ENCODE measurements around the gene COX6A2. TPM values are rescaled to one million over a fixed set of nuclear protein-coding genes. Genes with fewer than 3 reads are reported as not detected.
"Not testable (repeated sequence)": the region's sequence is repeated elsewhere in the genome, so short reads cannot be mapped to it uniquely, and the experiment has no call there.

The COX6A2 gene
- total RNA-seq, 1 donor from 2014 or later = not detected

DNA sequence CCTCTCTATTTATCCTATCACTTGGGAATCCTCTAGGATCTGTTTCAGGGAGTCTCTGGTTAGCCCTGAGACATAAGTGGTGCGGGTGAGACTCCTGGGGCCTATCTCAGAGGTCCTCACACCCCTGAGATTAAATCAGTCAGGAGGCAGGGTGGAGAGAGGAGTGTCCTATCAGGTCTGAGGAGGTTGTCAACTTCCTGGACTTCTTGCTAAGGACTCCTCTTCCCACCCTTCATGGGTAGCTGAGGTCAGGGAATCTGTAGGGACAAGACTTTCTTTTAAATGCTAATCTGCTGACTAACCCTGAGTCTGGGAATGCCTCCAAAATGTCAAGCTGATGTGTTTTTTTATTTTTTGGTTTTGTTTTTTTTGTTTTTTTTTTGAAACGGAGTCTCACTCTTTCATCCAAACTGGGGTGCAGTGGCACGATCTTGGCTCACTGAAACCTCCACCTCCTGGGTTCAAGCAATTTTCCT, 24.5 kb upstream of the COX6A2 start:
- no peak overlapping the region for H3K4me3 ChIP-seq
- intact Hi-C loops (cut with DNase I) = no loop called here
- peaks cover 7% of the 10 kb centered on the region for H3K36me3 ChIP-seq
- peak; percentile 5 to 28 for ATAC-seq
- H3K27me3 ChIP-seq (ENCODE audit: low read depth) = no peaks in the 10 kb centered on the region
- no peak overlapping the region for H3K27ac ChIP-seq
- H3K4me1 ChIP-seq = peaks cover 55% of the 10 kb centered on the region
- no peaks in the 10 kb centered on the region for H3K9me3 ChIP-seq
- DNase-seq = no peak
- TF ChIP-seq, protein P1, sequence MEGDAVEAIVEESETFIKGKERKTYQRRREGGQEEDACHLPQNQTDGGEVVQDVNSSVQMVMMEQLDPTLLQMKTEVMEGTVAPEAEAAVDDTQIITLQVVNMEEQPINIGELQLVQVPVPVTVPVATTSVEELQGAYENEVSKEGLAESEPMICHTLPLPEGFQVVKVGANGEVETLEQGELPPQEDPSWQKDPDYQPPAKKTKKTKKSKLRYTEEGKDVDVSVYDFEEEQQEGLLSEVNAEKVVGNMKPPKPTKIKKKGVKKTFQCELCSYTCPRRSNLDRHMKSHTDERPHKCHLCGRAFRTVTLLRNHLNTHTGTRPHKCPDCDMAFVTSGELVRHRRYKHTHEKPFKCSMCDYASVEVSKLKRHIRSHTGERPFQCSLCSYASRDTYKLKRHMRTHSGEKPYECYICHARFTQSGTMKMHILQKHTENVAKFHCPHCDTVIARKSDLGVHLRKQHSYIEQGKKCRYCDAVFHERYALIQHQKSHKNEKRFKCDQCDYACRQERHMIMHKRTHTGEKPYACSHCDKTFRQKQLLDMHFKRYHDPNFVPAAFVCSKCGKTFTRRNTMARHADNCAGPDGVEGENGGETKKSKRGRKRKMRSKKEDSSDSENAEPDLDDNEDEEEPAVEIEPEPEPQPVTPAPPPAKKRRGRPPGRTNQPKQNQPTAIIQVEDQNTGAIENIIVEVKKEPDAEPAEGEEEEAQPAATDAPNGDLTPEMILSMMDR (IDR thresholded peaks at IDR 0.05) = no peak

DNA sequence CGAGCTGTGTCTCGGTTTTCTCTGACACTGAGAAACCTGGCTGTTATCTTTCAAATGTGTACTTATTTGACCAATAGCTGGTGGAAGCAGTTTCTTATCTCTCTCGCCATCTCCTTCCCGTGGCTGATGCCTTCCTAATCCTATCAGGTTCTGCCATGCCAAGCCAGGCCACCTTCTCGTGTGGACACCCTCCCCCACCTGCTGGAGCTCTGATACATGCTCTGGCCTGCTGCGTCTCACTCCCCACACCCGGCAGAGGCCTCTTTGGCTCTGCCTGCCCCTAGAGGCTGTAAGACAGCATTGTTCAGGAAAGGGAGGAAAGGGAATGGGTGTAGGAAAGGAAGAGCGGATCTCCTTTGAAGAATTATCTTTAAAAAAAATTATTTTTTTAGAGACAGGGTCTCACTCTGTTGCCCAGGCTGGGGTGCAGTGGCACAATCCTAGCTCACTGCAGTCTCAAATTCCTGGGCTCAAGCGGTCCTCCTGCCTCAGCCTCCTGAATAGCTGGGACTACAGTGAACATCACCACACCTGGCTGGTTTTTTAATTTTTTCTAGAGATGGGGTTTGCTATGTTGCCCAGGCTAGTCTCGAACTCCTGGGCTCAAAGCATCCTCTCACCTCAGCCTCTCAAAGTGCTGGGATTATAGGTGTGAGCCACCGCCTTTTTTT, 23.7 kb upstream of the COX6A2 start:
- Histone ChIP-seq H3K4me1 (peaks cover 47% of the 10 kb centered on the region), H3K36me3 (peaks cover 7% of the 10 kb centered on the region), H3K4me3 (no peak overlapping the region), H3K27ac (no peak overlapping the region), H3K9me3 (no peaks in the 10 kb centered on the region), H3K27me3 (ENCODE audit: low read depth) (no peaks in the 10 kb centered on the region)
- ATAC-seq (peak; percentile 74 to 77), DNase-seq (no peak)
- TF ChIP-seq, protein P1 (IDR thresholded peaks at IDR 0.05) = peak; percentile 42
- intact Hi-C loops (cut with DNase I) = no loop called here

DNA sequence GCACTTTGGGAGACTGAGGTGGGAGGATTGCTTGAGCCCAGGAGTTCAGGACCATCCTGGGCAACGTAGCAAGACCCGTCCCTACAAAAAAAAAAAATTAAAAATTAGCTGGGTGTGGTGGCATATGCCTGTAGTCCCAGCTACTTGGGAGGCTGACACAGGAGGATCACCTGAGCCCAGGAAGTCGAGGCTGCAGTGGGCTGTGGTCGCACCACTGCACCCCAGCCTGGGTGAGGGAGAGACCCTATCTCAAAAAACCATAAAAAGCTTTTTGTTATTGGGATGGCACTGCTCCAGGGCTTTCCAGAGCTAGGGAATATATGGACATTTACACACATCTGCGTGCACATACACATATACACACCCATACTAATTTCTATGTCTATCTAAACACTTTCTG, 23.0 kb upstream of the COX6A2 start:
- TF ChIP-seq, protein P1 (IDR thresholded peaks at IDR 0.05) = no peak
- H3K4me3 ChIP-seq = no peak overlapping the region
- ATAC-seq (no peak), DNase-seq (no peak)
- no peaks in the 10 kb centered on the region for H3K27me3 ChIP-seq (ENCODE audit: low read depth)
- H3K4me1 ChIP-seq = peaks cover 41% of the 10 kb centered on the region
- intact Hi-C loops (cut with DNase I) = no loop called here
- peaks cover 7% of the 10 kb centered on the region for H3K36me3 ChIP-seq
- no peaks in the 10 kb centered on the region for H3K9me3 ChIP-seq
- H3K27ac ChIP-seq = no peak overlapping the region

DNA sequence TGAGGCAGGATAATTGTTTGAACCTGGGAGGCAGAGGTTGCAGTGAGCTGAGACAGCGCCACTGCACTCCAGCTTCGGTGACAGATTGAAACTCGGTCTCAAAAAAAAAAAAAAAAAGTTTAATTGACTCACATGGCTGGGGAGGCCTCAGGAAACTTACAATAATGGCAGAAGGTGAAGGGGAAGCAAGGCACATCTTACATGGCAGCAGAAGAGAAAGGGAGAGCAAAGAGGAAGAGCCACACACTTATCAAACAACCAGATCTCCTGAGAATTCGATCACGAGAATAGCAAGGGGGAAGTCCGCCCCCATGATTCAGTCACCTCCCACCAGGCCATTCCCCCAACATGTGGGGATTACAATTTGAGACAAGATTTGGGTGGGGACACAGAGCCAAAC, 17.8 kb upstream of the COX6A2 start:
- H3K36me3 ChIP-seq; DNase-seq; H3K4me3 ChIP-seq; intact Hi-C loops (cut with DNase I); H3K9me3 ChIP-seq; ATAC-seq; H3K4me1 ChIP-seq; H3K27ac ChIP-seq; H3K27me3 ChIP-seq (ENCODE audit: low read depth): not testable (repeated sequence)

DNA sequence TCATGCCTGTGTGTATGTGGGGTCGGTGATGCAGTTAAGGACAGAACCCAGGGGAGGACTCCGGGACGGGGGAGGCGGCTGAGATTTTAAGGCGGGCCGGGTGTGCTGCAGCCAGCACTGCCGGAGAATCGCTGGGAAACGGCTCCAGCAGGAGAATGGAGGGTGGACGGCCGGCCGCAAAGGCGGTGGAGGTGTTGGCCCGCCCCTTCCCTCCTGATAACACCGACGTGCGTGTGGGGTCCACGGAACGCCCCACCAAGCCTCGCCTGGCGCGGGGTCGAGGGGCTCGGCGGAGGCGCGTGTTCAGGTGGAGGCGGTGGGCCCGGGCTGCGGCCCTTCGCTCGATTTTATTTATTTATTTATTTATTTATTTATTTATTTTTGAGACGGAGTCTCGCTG, 13.8 kb upstream of the COX6A2 start:
- Histone ChIP-seq H3K27me3 (ENCODE audit: low read depth) (no peaks in the 10 kb centered on the region), H3K4me1 (peaks cover 9% of the 10 kb centered on the region), H3K36me3 (no peaks in the 10 kb centered on the region), H3K4me3 (peak overlapping the region; percentile 78), H3K9me3 (no peaks in the 10 kb centered on the region), H3K27ac (peak overlapping the region; percentile 83)
- no peak for ATAC-seq
- intact Hi-C loops (cut with DNase I) = no loop called here
- DNase-seq = no peak
- TF ChIP-seq, protein P1 (IDR thresholded peaks at IDR 0.05) = no peak

DNA sequence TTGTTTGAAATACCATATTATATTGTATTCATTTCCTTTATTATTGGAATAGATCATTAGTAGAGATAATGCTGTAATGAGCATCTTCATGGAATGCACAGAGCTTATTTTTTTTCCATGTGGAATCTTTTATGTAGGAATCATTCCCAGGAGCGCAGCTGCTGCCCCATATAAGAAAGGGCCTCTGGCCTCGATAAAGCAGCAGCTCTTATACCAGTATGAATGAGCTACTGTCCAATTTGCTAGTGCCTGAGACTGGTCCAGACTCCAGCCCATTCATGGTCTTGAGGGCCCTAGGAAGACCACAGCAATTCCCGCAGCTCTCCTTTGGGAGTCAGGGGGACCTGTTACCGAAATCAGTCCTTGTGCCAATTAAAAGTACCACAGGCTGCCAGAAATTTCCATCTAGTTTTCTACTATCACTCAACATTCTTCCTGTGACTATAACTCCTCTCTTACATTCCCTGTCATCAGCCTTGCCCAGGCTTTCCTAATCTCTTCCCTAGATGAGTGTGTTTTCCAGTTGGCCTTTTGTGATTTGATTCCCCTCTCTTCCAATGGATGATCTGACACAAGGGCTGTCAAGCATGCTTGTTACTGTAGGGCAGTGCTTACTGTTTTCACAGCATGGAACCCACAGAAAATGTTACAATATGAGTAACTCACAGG, 12.5 kb upstream of the COX6A2 start:
- Histone ChIP-seq H3K4me1 (peaks cover 9% of the 10 kb centered on the region), H3K9me3 (no peaks in the 10 kb centered on the region), H3K4me3 (no peak overlapping the region), H3K36me3 (no peaks in the 10 kb centered on the region), H3K27me3 (ENCODE audit: low read depth) (no peaks in the 10 kb centered on the region), H3K27ac (no peak overlapping the region)
- intact Hi-C loops (cut with DNase I) = no loop called here
- DNase-seq = no peak
- TF ChIP-seq, protein P1 (IDR thresholded peaks at IDR 0.05) = no peak
- no peak for ATAC-seq
